Measurements from ENCODE around the gene CTSZ.
"Not testable (repeated sequence)": the region's sequence is repeated elsewhere in the genome, so short reads cannot be mapped to it uniquely, and the experiment has no call there.

CTSZ gene

GRCh38 chr20:59013031-59013951 is 6.2 kb upstream of the CTSZ start:
- DNase-seq (ENCODE audit: low read depth in 2 of 2) = no peak

- not testable (repeated sequence) for DNase-seq (ENCODE audit: low read depth in 2 of 2)
Measured at GRCh38 chr20:59011874-59012157, 4.8 kb upstream of the CTSZ start.

GRCh38 chr20:59010995-59011873 is 4.2 kb upstream of the CTSZ start:
- peak in 1 of 2 donors; percentile 17 for DNase-seq (ENCODE audit: low read depth in 2 of 2)

- no peak for DNase-seq (ENCODE audit: low read depth in 2 of 2)
Measured at GRCh38 chr20:59010321-59010994, 3.4 kb upstream of the CTSZ start.

- DNase-seq (ENCODE audit: low read depth in 2 of 2) = no peak
Measured at GRCh38 chr20:59008715-59009336, 1.8 kb upstream of the CTSZ start.

GRCh38 chr20:59007665-59008511 is 834 bp upstream of the CTSZ start:
- no peak for DNase-seq (ENCODE audit: low read depth in 2 of 2)

GRCh38 chr20:59006167-59006863 is 739 bp downstream of the CTSZ start:
- no peak for DNase-seq (ENCODE audit: low read depth in 2 of 2)

- no peak for DNase-seq (ENCODE audit: low read depth in 2 of 2)
Measured at GRCh38 chr20:59005523-59006166, 1.4 kb downstream of the CTSZ start.

- DNase-seq (ENCODE audit: low read depth in 2 of 2) = no peak
Measured at GRCh38 chr20:59004763-59005522, 2.1 kb downstream of the CTSZ start.

- no peak for DNase-seq (ENCODE audit: low read depth in 2 of 2)
Measured at GRCh38 chr20:59004493-59004762, 2.6 kb downstream of the CTSZ start.

GRCh38 chr20:59003836-59004492 is 3.1 kb downstream of the CTSZ start:
- DNase-seq (ENCODE audit: low read depth in 2 of 2) = no peak

- DNase-seq (ENCODE audit: low read depth in 2 of 2) = no peak
Measured at GRCh38 chr20:59002874-59003399, 4.1 kb downstream of the CTSZ start.

GRCh38 chr20:59002388-59002787 is 4.7 kb downstream of the CTSZ start:
- no peak for DNase-seq (ENCODE audit: low read depth in 2 of 2)

GRCh38 chr20:59001449-59002171 is 5.4 kb downstream of the CTSZ start:
- no peak for DNase-seq (ENCODE audit: low read depth in 2 of 2)

- no peak for DNase-seq (ENCODE audit: low read depth in 2 of 2)
Measured at GRCh38 chr20:59001068-59001448, 6.0 kb downstream of the CTSZ start.

GRCh38 chr20:59000326-59000725 is 6.7 kb downstream of the CTSZ start:
- no peak for DNase-seq (ENCODE audit: low read depth in 2 of 2)

- DNase-seq (ENCODE audit: low read depth in 2 of 2) = no peak
Measured at GRCh38 chr20:58998656-58999055, 8.4 kb downstream of the CTSZ start.

All from stimulated activated CD8-positive, alpha-beta memory T cell treated with anti-CD3 and anti-CD28 coated beads, Interleukin-7, amount 100 ng/mL, for 4 hours (primary cell).